Measurements from ENCODE around the gene PADI2.
"Not testable (repeated sequence)": the region's sequence is repeated elsewhere in the genome, so short reads cannot be mapped to it uniquely, and the experiment has no call there.

The PADI2 gene

GRCh38 chr1:17067465-17068240 lies 51.6 kb downstream of the PADI2 start:
- Histone ChIP-seq H3K27ac (ENCODE audit: low read length) (no peak overlapping the region), H3K27me3 (ENCODE audit: control insufficient read depth in 1 of 2, insufficient read depth in 2 of 2, low read length in 2 of 2) (no peaks in the 10 kb centered on the region), H3K9ac (ENCODE audit: low read length in 2 of 2) (no peak overlapping the region), H3K4me3 (ENCODE audit: low read length in 2 of 2) (no peak overlapping the region), H3K36me3 (ENCODE audit: control insufficient read depth in 2 of 2, insufficient read depth in 2 of 2, low read length in 2 of 2) (no peaks in the 10 kb centered on the region), H3K9me3 (ENCODE audit: control insufficient read depth in 2 of 2, low read length in 2 of 2) (peaks cover 0 to 7% of the 10 kb centered on the region in 2 donors), H3K4me1 (ENCODE audit: control insufficient read depth, insufficient read depth, low read length) (no peaks in the 10 kb centered on the region)

GRCh38 chr1:17067069-17067426 lies 52.2 kb downstream of the PADI2 start:
- no peak overlapping the region for H3K4me3 ChIP-seq (ENCODE audit: low read length in 2 of 2)
- H3K4me1 ChIP-seq (ENCODE audit: control insufficient read depth, insufficient read depth, low read length) = no peaks in the 10 kb centered on the region
- no peaks in the 10 kb centered on the region for H3K36me3 ChIP-seq (ENCODE audit: control insufficient read depth in 2 of 2, insufficient read depth in 2 of 2, low read length in 2 of 2)
- H3K27me3 ChIP-seq (ENCODE audit: control insufficient read depth in 1 of 2, insufficient read depth in 2 of 2, low read length in 2 of 2) = no peaks in the 10 kb centered on the region
- H3K9me3 ChIP-seq (ENCODE audit: control insufficient read depth in 2 of 2, low read length in 2 of 2) = peaks cover 0 to 7% of the 10 kb centered on the region in 2 donors
- H3K27ac ChIP-seq (ENCODE audit: low read length) = no peak overlapping the region
- H3K9ac ChIP-seq (ENCODE audit: low read length in 2 of 2) = no peak overlapping the region

GRCh38 chr1:17066361-17067068 lies 52.7 kb downstream of the PADI2 start:
- H3K4me1 ChIP-seq (ENCODE audit: control insufficient read depth, insufficient read depth, low read length) = no peaks in the 10 kb centered on the region
- no peaks in the 10 kb centered on the region for H3K36me3 ChIP-seq (ENCODE audit: control insufficient read depth in 2 of 2, insufficient read depth in 2 of 2, low read length in 2 of 2)
- no peak overlapping the region for H3K27ac ChIP-seq (ENCODE audit: low read length)
- H3K9ac ChIP-seq (ENCODE audit: low read length in 2 of 2) = no peak overlapping the region
- H3K4me3 ChIP-seq (ENCODE audit: low read length in 2 of 2) = no peak overlapping the region
- peaks cover 0 to 7% of the 10 kb centered on the region in 2 donors for H3K9me3 ChIP-seq (ENCODE audit: control insufficient read depth in 2 of 2, low read length in 2 of 2)
- no peaks in the 10 kb centered on the region for H3K27me3 ChIP-seq (ENCODE audit: control insufficient read depth in 1 of 2, insufficient read depth in 2 of 2, low read length in 2 of 2)

- H3K4me3 ChIP-seq (ENCODE audit: low read length in 2 of 2) = no peak overlapping the region
- no peak overlapping the region for H3K27ac ChIP-seq (ENCODE audit: low read length)
- H3K4me1 ChIP-seq (ENCODE audit: control insufficient read depth, insufficient read depth, low read length) = no peaks in the 10 kb centered on the region
- H3K27me3 ChIP-seq (ENCODE audit: control insufficient read depth in 1 of 2, insufficient read depth in 2 of 2, low read length in 2 of 2) = no peaks in the 10 kb centered on the region
- H3K9ac ChIP-seq (ENCODE audit: low read length in 2 of 2) = no peak overlapping the region
- no peaks in the 10 kb centered on the region for H3K36me3 ChIP-seq (ENCODE audit: control insufficient read depth in 2 of 2, insufficient read depth in 2 of 2, low read length in 2 of 2)
- H3K9me3 ChIP-seq (ENCODE audit: control insufficient read depth in 2 of 2, low read length in 2 of 2) = peaks cover 0 to 7% of the 10 kb centered on the region in 2 donors
Measured at GRCh38 chr1:17065666-17066065, 53.6 kb downstream of the PADI2 start.

GRCh38 chr1:17062751-17063150 lies 56.5 kb downstream of the PADI2 start:
- H3K4me3 ChIP-seq (ENCODE audit: low read length in 2 of 2); H3K27ac ChIP-seq (ENCODE audit: low read length); H3K9me3 ChIP-seq (ENCODE audit: control insufficient read depth in 2 of 2, low read length in 2 of 2); H3K9ac ChIP-seq (ENCODE audit: low read length in 2 of 2); H3K4me1 ChIP-seq (ENCODE audit: control insufficient read depth, insufficient read depth, low read length); H3K27me3 ChIP-seq (ENCODE audit: control insufficient read depth in 1 of 2, insufficient read depth in 2 of 2, low read length in 2 of 2); H3K36me3 ChIP-seq (ENCODE audit: control insufficient read depth in 2 of 2, insufficient read depth in 2 of 2, low read length in 2 of 2): not testable (repeated sequence)

GRCh38 chr1:17061892-17062291 lies 57.4 kb downstream of the PADI2 start:
- peaks cover 0 to 7% of the 10 kb centered on the region in 2 donors for H3K9me3 ChIP-seq (ENCODE audit: control insufficient read depth in 2 of 2, low read length in 2 of 2)
- no peak overlapping the region for H3K27ac ChIP-seq (ENCODE audit: low read length)
- no peaks in the 10 kb centered on the region for H3K27me3 ChIP-seq (ENCODE audit: control insufficient read depth in 1 of 2, insufficient read depth in 2 of 2, low read length in 2 of 2)
- no peak overlapping the region for H3K9ac ChIP-seq (ENCODE audit: low read length in 2 of 2)
- peaks cover 5% of the 10 kb centered on the region for H3K4me1 ChIP-seq (ENCODE audit: control insufficient read depth, insufficient read depth, low read length)
- no peaks in the 10 kb centered on the region for H3K36me3 ChIP-seq (ENCODE audit: control insufficient read depth in 2 of 2, insufficient read depth in 2 of 2, low read length in 2 of 2)
- H3K4me3 ChIP-seq (ENCODE audit: low read length in 2 of 2) = no peak overlapping the region

- no peak overlapping the region for H3K9ac ChIP-seq (ENCODE audit: low read length in 2 of 2)
- no peak overlapping the region for H3K27ac ChIP-seq (ENCODE audit: low read length)
Measured at GRCh38 chr1:17061486-17061885, 57.8 kb downstream of the PADI2 start.

GRCh38 chr1:17060306-17060749 lies 58.9 kb downstream of the PADI2 start:
- H3K27me3 ChIP-seq (ENCODE audit: control insufficient read depth in 1 of 2, insufficient read depth in 2 of 2, low read length in 2 of 2) = no peaks in the 10 kb centered on the region
- no peak overlapping the region for H3K4me3 ChIP-seq (ENCODE audit: low read length in 2 of 2)
- H3K4me1 ChIP-seq (ENCODE audit: control insufficient read depth, insufficient read depth, low read length) = peaks cover 5% of the 10 kb centered on the region
- H3K9ac ChIP-seq (ENCODE audit: low read length in 2 of 2) = no peak overlapping the region
- no peak overlapping the region for H3K27ac ChIP-seq (ENCODE audit: low read length)
- peaks cover 0 to 5% of the 10 kb centered on the region in 2 donors for H3K9me3 ChIP-seq (ENCODE audit: control insufficient read depth in 2 of 2, low read length in 2 of 2)
- H3K36me3 ChIP-seq (ENCODE audit: control insufficient read depth in 2 of 2, insufficient read depth in 2 of 2, low read length in 2 of 2) = no peaks in the 10 kb centered on the region

More at GRCh38 chr1:17061486-17061885, 57.8 kb downstream of the PADI2 start:
- Histone ChIP-seq H3K36me3 (ENCODE audit: control insufficient read depth in 2 of 2, insufficient read depth in 2 of 2, low read length in 2 of 2) (no peaks in the 10 kb centered on the region), H3K4me3 (ENCODE audit: low read length in 2 of 2) (no peak overlapping the region), H3K4me1 (ENCODE audit: control insufficient read depth, insufficient read depth, low read length) (peaks cover 5% of the 10 kb centered on the region), H3K27me3 (ENCODE audit: control insufficient read depth in 1 of 2, insufficient read depth in 2 of 2, low read length in 2 of 2) (no peaks in the 10 kb centered on the region), H3K9me3 (ENCODE audit: control insufficient read depth in 2 of 2, low read length in 2 of 2) (peaks cover 0 to 7% of the 10 kb centered on the region in 2 donors)

GRCh38 chr1:17059391-17060305 lies 59.6 kb downstream of the PADI2 start:
- H3K4me3 ChIP-seq (ENCODE audit: low read length in 2 of 2) = no peak overlapping the region
- H3K27ac ChIP-seq (ENCODE audit: low read length) = no peak overlapping the region
- no peaks in the 10 kb centered on the region for H3K27me3 ChIP-seq (ENCODE audit: control insufficient read depth in 1 of 2, insufficient read depth in 2 of 2, low read length in 2 of 2)
- H3K9me3 ChIP-seq (ENCODE audit: control insufficient read depth in 2 of 2, low read length in 2 of 2) = no peaks in the 10 kb centered on the region
- no peak overlapping the region for H3K9ac ChIP-seq (ENCODE audit: low read length in 2 of 2)
- H3K4me1 ChIP-seq (ENCODE audit: control insufficient read depth, insufficient read depth, low read length) = peaks cover 5% of the 10 kb centered on the region
- H3K36me3 ChIP-seq (ENCODE audit: control insufficient read depth in 2 of 2, insufficient read depth in 2 of 2, low read length in 2 of 2) = no peaks in the 10 kb centered on the region

GRCh38 chr1:17056551-17056950 lies 62.7 kb downstream of the PADI2 start:
- peaks cover 20% of the 10 kb centered on the region for H3K4me1 ChIP-seq (ENCODE audit: control insufficient read depth, insufficient read depth, low read length)
- H3K9me3 ChIP-seq (ENCODE audit: control insufficient read depth in 2 of 2, low read length in 2 of 2) = no peaks in the 10 kb centered on the region
- H3K36me3 ChIP-seq (ENCODE audit: control insufficient read depth in 2 of 2, insufficient read depth in 2 of 2, low read length in 2 of 2) = no peaks in the 10 kb centered on the region
- H3K9ac ChIP-seq (ENCODE audit: low read length in 2 of 2) = no peak overlapping the region
- H3K4me3 ChIP-seq (ENCODE audit: low read length in 2 of 2) = no peak overlapping the region
- no peaks in the 10 kb centered on the region for H3K27me3 ChIP-seq (ENCODE audit: control insufficient read depth in 1 of 2, insufficient read depth in 2 of 2, low read length in 2 of 2)
- no peak overlapping the region for H3K27ac ChIP-seq (ENCODE audit: low read length)
